HepG2 (cell line): ENCODE data around the gene TUBB4A. TPM values are rescaled to one million over a fixed set of nuclear protein-coding genes. Genes with fewer than 3 reads are reported as not detected.
A peak's percentile ranks its signal among the peaks of the same experiment; 100 is the strongest.

Experiments used
- DBP ChIP-seq: sonication (generic); formaldehyde crosslinking; IDR thresholded peaks from 2 replicates; pipeline ENCODE4 v1.4.0; 2020; ENCODE audit warnings: missing genetic modification reagents; ENCODE audit errors: not compliant biosample characterization
- ERF ChIP-seq: IDR thresholded peaks from 2 replicates; pipeline ENCODE4 v1.6.1; 2018; ENCODE audit warnings: missing biosample characterization, missing genetic modification reagents
- KDM2A ChIP-seq: sonication (generic); formaldehyde crosslinking; IDR thresholded peaks from 2 replicates; pipeline ENCODE4 v1.4.0; 2020; ENCODE audit warnings: low read depth, missing genetic modification reagents, borderline replicate concordance
- MIXL1 ChIP-seq: IDR thresholded peaks from 2 replicates; pipeline ENCODE4 v1.6.1; 2016
- NFRKB ChIP-seq: fragments of 450-650 bp; IDR thresholded peaks from 2 replicates; pipeline ENCODE4 v1.6.1; 2017
- REST ChIP-seq, 2 experiments: IDR thresholded peaks; 2 replicates each; pipeline ENCODE4 v1.6.1; 2011 to 2012; ENCODE audit warnings: low read length in 2 of 2, borderline replicate concordance in 1 of 2, low read depth in 1 of 2, mild to moderate bottlenecking in 1 of 2, moderate library complexity in 1 of 2
- RORA ChIP-seq: sonication (generic); formaldehyde crosslinking; IDR thresholded peaks from 2 replicates; pipeline ENCODE4 v1.5.0; 2020; ENCODE audit warnings: mild to moderate bottlenecking, missing genetic modification reagents, moderate library complexity
- SALL1 ChIP-seq: sonication (generic); formaldehyde crosslinking; IDR thresholded peaks from 2 replicates; pipeline ENCODE4 v1.8.0; 2022; ENCODE audit warnings: mild to moderate bottlenecking, missing genetic modification reagents
- ZFY ChIP-seq: sonication (generic); formaldehyde crosslinking; IDR thresholded peaks from 2 replicates; pipeline ENCODE4 v1.4.0; 2020; ENCODE audit warnings: missing genetic modification reagents
- ZNF484 ChIP-seq: sonication (generic); formaldehyde crosslinking; IDR thresholded peaks from 2 replicates; pipeline ENCODE4 v1.5.1; 2020; ENCODE audit warnings: mild to moderate bottlenecking, low read depth, missing genetic modification reagents, borderline replicate concordance
- ZNF564 ChIP-seq: sonication (generic); formaldehyde crosslinking; IDR thresholded peaks from 2 replicates; pipeline ENCODE4 v1.8.1; 2023; ENCODE audit warnings: mild to moderate bottlenecking, missing genetic modification reagents
- ZNF570 ChIP-seq: sonication (generic); formaldehyde crosslinking; IDR thresholded peaks from 2 replicates; pipeline ENCODE4 v1.4.0; 2020; ENCODE audit warnings: mild to moderate bottlenecking, missing genetic modification reagents, borderline replicate concordance
- ZNF589 ChIP-seq: sonication (generic); formaldehyde crosslinking; conservative IDR thresholded peaks from 2 replicates; pipeline ENCODE4 v1.8.0; 2022; ENCODE audit warnings: mild to moderate bottlenecking, moderate library complexity, missing genetic modification reagents
- polyA plus RNA-seq, 8 experiments: library from polyadenylated mRNA; depleted of rRNA in 3 of 8; stranded (reverse) in 7 of 8; unstranded in 1 of 8; fragments of >200 nt; fragmentation: Illumina TruSeq in 4 of 8; extraction: Trizol in 4 of 8; gene quantifications; 2 replicates each; pipeline versions ENCODE4 v1.2.1 to v1.2.3, GENCODE V29; 2011 to 2016; ENCODE audit warnings: low read depth in 4 of 8, missing spikeins in 1 of 8, mixed read lengths in 1 of 8; ENCODE audit not compliant: insufficient read depth in 1 of 8
- total RNA-seq, 5 experiments: library from RNA; depleted of rRNA; stranded (reverse); fragments of >200 nt; fragmentation: Illumina TruSeq; extraction: Trizol; gene quantifications; 2 replicates each; pipeline ENCODE4 v1.2.3, GENCODE V29; 2016; ENCODE audit warnings: low read depth in 1 of 5
- TF ChIP-seq, protein P1 (sequence below): sonication (generic); formaldehyde crosslinking; IDR thresholded peaks from 2 replicates; pipeline ENCODE4 v1.4.0; 2020; ENCODE audit warnings: missing genetic modification reagents
- TF ChIP-seq, protein P2 (sequence below): sonication (generic); formaldehyde crosslinking; IDR thresholded peaks from 2 replicates; pipeline ENCODE4 v1.4.0; 2020; ENCODE audit warnings: missing genetic modification reagents
- TF ChIP-seq, protein P3 (sequence below): sonication (generic); formaldehyde crosslinking; IDR thresholded peaks from 2 replicates; pipeline ENCODE4 v1.5.0; 2020; ENCODE audit warnings: missing genetic modification reagents
- TF ChIP-seq, protein P4 (sequence below): sonication (generic); formaldehyde crosslinking; IDR thresholded peaks from 2 replicates; pipeline ENCODE4 v1.4.0; 2020; ENCODE audit warnings: mild to moderate bottlenecking, missing genetic modification reagents

The TUBB4A gene
- total and polyA plus RNA-seq, 2 of the 13 experiments (the other 11 are each of a cell fraction or from before 2014, with no cell fraction given) = not detected

DNA sequence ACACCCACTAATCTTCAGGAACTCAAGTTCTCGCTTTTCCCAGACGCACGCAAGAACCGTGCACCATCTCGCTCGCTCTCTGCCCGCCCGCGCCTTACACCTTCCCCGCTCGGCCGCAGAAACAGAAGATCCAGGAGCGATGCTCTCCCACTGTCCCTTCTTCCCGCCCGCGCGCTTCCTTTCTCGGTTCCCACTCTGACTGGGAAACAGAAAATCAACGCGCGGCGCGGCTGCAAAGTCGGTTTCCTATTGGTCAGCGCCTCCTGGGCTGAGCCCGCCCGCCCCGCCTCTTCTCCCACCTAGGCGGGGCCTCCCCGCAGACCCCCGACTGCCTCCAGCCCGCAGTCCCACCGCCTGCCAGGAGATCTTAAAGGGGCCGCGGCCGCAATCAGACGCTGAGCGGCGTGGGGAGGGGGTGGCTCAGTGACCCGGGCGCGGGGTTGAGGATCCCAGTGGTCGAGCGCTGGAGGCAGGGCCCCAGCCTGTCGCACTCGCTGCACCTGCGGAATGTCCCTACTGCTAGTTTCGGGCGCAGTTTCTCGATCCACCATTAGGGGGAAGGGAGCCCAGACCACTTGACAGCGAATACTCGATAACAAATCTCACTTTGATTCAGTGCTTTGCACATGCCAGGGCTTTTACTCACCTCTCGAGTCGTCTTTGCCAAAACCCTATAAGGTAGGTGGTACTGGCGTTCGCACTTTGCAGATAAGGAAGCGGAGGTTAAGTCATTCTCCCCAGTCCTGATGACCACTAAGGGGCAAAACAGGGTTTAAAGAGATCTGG lies 41.8 kb downstream of the TUBB4A start (continued):
- TF ChIP-seq, protein P1, sequence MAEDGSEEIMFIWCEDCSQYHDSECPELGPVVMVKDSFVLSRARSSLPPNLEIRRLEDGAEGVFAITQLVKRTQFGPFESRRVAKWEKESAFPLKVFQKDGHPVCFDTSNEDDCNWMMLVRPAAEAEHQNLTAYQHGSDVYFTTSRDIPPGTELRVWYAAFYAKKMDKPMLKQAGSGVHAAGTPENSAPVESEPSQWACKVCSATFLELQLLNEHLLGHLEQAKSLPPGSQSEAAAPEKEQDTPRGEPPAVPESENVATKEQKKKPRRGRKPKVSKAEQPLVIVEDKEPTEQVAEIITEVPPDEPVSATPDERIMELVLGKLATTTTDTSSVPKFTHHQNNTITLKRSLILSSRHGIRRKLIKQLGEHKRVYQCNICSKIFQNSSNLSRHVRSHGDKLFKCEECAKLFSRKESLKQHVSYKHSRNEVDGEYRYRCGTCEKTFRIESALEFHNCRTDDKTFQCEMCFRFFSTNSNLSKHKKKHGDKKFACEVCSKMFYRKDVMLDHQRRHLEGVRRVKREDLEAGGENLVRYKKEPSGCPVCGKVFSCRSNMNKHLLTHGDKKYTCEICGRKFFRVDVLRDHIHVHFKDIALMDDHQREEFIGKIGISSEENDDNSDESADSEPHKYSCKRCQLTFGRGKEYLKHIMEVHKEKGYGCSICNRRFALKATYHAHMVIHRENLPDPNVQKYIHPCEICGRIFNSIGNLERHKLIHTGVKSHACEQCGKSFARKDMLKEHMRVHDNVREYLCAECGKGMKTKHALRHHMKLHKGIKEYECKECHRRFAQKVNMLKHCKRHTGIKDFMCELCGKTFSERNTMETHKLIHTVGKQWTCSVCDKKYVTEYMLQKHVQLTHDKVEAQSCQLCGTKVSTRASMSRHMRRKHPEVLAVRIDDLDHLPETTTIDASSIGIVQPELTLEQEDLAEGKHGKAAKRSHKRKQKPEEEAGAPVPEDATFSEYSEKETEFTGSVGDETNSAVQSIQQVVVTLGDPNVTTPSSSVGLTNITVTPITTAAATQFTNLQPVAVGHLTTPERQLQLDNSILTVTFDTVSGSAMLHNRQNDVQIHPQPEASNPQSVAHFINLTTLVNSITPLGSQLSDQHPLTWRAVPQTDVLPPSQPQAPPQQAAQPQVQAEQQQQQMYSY (CRISPR knock-in tag) = no peak
- peak; percentile 87 for TF ChIP-seq KDM2A (CRISPR knock-in tag)
- TF ChIP-seq ERF = peak; percentile 59; the same call in 1 of the 2 replicates
- TF ChIP-seq ZNF484 (CRISPR knock-in tag) = no peak
- no peak for TF ChIP-seq DBP (CRISPR knock-in tag)
- no peak for TF ChIP-seq NFRKB
- no peak for TF ChIP-seq RORA
- peak; percentile 45 for TF ChIP-seq SALL1
- TF ChIP-seq ZFY = peak; percentile 51; the same call in 1 of the 2 replicates
- TF ChIP-seq REST (IDR thresholded peaks at IDR 0.05; ENCODE audit: borderline replicate concordance in 1 of 2, low read depth in 1 of 2, low read length in 2 of 2) = no peak
- no peak for TF ChIP-seq ZNF570 (CRISPR knock-in tag)
- TF ChIP-seq, protein P2, sequence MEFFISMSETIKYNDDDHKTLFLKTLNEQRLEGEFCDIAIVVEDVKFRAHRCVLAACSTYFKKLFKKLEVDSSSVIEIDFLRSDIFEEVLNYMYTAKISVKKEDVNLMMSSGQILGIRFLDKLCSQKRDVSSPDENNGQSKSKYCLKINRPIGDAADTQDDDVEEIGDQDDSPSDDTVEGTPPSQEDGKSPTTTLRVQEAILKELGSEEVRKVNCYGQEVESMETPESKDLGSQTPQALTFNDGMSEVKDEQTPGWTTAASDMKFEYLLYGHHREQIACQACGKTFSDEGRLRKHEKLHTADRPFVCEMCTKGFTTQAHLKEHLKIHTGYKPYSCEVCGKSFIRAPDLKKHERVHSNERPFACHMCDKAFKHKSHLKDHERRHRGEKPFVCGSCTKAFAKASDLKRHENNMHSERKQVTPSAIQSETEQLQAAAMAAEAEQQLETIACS = peak; percentile 20; the same call in 1 of the 2 replicates
- TF ChIP-seq, protein P3, sequence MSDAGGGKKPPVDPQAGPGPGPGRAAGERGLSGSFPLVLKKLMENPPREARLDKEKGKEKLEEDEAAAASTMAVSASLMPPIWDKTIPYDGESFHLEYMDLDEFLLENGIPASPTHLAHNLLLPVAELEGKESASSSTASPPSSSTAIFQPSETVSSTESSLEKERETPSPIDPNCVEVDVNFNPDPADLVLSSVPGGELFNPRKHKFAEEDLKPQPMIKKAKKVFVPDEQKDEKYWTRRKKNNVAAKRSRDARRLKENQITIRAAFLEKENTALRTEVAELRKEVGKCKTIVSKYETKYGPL = 0 out of 2 replicates have a peak, but pooled peaks have one; percentile 25
- no peak; the same call in 1 of the 2 replicates for TF ChIP-seq MIXL1
- no peak; the same call in 1 of the 2 replicates for TF ChIP-seq ZNF589
- TF ChIP-seq, protein P4, sequence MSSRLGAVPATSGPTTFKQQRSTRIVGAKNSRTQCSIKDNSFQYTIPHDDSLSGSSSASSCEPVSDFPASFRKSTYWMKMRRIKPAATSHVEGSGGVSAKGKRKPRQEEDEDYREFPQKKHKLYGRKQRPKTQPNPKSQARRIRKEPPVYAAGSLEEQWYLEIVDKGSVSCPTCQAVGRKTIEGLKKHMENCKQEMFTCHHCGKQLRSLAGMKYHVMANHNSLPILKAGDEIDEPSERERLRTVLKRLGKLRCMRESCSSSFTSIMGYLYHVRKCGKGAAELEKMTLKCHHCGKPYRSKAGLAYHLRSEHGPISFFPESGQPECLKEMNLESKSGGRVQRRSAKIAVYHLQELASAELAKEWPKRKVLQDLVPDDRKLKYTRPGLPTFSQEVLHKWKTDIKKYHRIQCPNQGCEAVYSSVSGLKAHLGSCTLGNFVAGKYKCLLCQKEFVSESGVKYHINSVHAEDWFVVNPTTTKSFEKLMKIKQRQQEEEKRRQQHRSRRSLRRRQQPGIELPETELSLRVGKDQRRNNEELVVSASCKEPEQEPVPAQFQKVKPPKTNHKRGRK (CRISPR knock-in tag) = no peak
- no peak for TF ChIP-seq ZNF564 (CRISPR knock-in tag)
